Measurements from ENCODE around the gene PRRT1B. TPM values are rescaled to one million over a fixed set of nuclear protein-coding genes. Genes with fewer than 3 reads are reported as not detected.

The PRRT1B gene
- total RNA-seq, 1 experiment from 2014 or later: 1.2 TPM

- TF ChIP-seq GABPB1 (CRISPR knock-in tag; IDR thresholded peaks at IDR 0.05) (no peak), ZNF317 (CRISPR knock-in tag; IDR thresholded peaks at IDR 0.05; ENCODE audit: borderline replicate concordance, low read depth) (no peak), OVOL2 (CRISPR knock-in tag; IDR thresholded peaks at IDR 0.05; ENCODE audit: borderline replicate concordance) (no peak), ZNF416 (CRISPR knock-in tag; IDR thresholded peaks at IDR 0.05) (no peak)
- TF ChIP-seq, protein P1, sequence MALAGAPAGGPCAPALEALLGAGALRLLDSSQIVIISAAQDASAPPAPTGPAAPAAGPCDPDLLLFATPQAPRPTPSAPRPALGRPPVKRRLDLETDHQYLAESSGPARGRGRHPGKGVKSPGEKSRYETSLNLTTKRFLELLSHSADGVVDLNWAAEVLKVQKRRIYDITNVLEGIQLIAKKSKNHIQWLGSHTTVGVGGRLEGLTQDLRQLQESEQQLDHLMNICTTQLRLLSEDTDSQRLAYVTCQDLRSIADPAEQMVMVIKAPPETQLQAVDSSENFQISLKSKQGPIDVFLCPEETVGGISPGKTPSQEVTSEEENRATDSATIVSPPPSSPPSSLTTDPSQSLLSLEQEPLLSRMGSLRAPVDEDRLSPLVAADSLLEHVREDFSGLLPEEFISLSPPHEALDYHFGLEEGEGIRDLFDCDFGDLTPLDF (CRISPR knock-in tag; IDR thresholded peaks at IDR 0.05): no peak
Measured at GRCh38 chr9:131495785-131496184, 49.5 kb upstream of the PRRT1B start (continued).

- ATAC-seq: no peak
- CTCF ChIA-PET: interaction anchor here (1.5 kb wide), 1 partner anchor 147 kb away, joined by 4 read pairs; no protein-coding TSS in a partner anchor
- H3K4me1 Mint-ChIP-seq: 0 out of 2 replicates have a peak, but pooled peaks cover 5% of the 10 kb centered on the region
- no peaks in the 10 kb centered on the region for H3K9me3 Mint-ChIP-seq
- no peak for DNase-seq (ENCODE audit: low spot score)
- peaks cover 73% of the 10 kb centered on the region for H3K36me3 Mint-ChIP-seq
- H3K4me3 Mint-ChIP-seq: no peak overlapping the region
- H3K27me3 Mint-ChIP-seq (ENCODE audit: low read depth): no peaks in the 10 kb centered on the region
- no peak overlapping the region for H3K27ac Mint-ChIP-seq
- POLR2A ChIA-PET: no interaction called here
- TF ChIP-seq, protein P2, sequence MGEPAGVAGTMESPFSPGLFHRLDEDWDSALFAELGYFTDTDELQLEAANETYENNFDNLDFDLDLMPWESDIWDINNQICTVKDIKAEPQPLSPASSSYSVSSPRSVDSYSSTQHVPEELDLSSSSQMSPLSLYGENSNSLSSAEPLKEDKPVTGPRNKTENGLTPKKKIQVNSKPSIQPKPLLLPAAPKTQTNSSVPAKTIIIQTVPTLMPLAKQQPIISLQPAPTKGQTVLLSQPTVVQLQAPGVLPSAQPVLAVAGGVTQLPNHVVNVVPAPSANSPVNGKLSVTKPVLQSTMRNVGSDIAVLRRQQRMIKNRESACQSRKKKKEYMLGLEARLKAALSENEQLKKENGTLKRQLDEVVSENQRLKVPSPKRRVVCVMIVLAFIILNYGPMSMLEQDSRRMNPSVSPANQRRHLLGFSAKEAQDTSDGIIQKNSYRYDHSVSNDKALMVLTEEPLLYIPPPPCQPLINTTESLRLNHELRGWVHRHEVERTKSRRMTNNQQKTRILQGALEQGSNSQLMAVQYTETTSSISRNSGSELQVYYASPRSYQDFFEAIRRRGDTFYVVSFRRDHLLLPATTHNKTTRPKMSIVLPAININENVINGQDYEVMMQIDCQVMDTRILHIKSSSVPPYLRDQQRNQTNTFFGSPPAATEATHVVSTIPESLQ (CRISPR knock-in tag; IDR thresholded peaks at IDR 0.05): no peak
- TF ChIP-seq E2F4 (CRISPR knock-in tag; IDR thresholded peaks at IDR 0.05; ENCODE audit: borderline replicate concordance, low read depth) (no peak), NFATC4 (CRISPR knock-in tag; IDR thresholded peaks at IDR 0.05) (no peak)
Measured at GRCh38 chr9:131496844-131497405, 48.4 kb upstream of the PRRT1B start.

- Mint-ChIP-seq H3K4me1 (peaks cover 16% of the 10 kb centered on the region), H3K27ac (peak overlapping the region; percentile 60)
- CTCF ChIA-PET: interaction anchor here (0.6 kb wide), 1 partner anchor 221 kb away, joined by 3 read pairs; no protein-coding TSS in a partner anchor
- no peak for TF ChIP-seq RORB (CRISPR knock-in tag; IDR thresholded peaks at IDR 0.05)
- TF ChIP-seq, protein P3, sequence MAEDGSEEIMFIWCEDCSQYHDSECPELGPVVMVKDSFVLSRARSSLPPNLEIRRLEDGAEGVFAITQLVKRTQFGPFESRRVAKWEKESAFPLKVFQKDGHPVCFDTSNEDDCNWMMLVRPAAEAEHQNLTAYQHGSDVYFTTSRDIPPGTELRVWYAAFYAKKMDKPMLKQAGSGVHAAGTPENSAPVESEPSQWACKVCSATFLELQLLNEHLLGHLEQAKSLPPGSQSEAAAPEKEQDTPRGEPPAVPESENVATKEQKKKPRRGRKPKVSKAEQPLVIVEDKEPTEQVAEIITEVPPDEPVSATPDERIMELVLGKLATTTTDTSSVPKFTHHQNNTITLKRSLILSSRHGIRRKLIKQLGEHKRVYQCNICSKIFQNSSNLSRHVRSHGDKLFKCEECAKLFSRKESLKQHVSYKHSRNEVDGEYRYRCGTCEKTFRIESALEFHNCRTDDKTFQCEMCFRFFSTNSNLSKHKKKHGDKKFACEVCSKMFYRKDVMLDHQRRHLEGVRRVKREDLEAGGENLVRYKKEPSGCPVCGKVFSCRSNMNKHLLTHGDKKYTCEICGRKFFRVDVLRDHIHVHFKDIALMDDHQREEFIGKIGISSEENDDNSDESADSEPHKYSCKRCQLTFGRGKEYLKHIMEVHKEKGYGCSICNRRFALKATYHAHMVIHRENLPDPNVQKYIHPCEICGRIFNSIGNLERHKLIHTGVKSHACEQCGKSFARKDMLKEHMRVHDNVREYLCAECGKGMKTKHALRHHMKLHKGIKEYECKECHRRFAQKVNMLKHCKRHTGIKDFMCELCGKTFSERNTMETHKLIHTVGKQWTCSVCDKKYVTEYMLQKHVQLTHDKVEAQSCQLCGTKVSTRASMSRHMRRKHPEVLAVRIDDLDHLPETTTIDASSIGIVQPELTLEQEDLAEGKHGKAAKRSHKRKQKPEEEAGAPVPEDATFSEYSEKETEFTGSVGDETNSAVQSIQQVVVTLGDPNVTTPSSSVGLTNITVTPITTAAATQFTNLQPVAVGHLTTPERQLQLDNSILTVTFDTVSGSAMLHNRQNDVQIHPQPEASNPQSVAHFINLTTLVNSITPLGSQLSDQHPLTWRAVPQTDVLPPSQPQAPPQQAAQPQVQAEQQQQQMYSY (CRISPR knock-in tag; IDR thresholded peaks at IDR 0.05): no peak
- no peak for TF ChIP-seq HMGXB4 (CRISPR knock-in tag; IDR thresholded peaks at IDR 0.05)
- no peak for TF ChIP-seq MXD4 (CRISPR knock-in tag; IDR thresholded peaks at IDR 0.05; ENCODE audit: borderline replicate concordance)
- no peak for TF ChIP-seq MAX (CRISPR knock-in tag; IDR thresholded peaks at IDR 0.05)
- no peak for TF ChIP-seq ZMAT4 (CRISPR knock-in tag; IDR thresholded peaks at IDR 0.05)
- no peak for TF ChIP-seq CREB1 (CRISPR knock-in tag; IDR thresholded peaks at IDR 0.05)
- TF ChIP-seq ZBTB21 (CRISPR knock-in tag; IDR thresholded peaks at IDR 0.05; ENCODE audit: borderline replicate concordance): no peak
- TF ChIP-seq, protein P2 (CRISPR knock-in tag; IDR thresholded peaks at IDR 0.05): no peak
- TF ChIP-seq ETV6 (CRISPR knock-in tag; IDR thresholded peaks at IDR 0.05): no peak
Measured at GRCh38 chr9:131499254-131499767, 46.0 kb upstream of the PRRT1B start.

More at GRCh38 chr9:131499254-131499767, 46.0 kb upstream of the PRRT1B start:
- no peak for ATAC-seq
- no peak for DNase-seq (ENCODE audit: low spot score)
- Mint-ChIP-seq H3K27me3 (ENCODE audit: low read depth) (peaks cover 8% of the 10 kb centered on the region), H3K36me3 (peaks cover 49% of the 10 kb centered on the region), H3K4me3 (no peak overlapping the region), H3K9me3 (no peaks in the 10 kb centered on the region)
- POLR2A ChIA-PET: interaction anchor here (0.6 to 0.8 kb wide), 2 partner anchors 41 to 449 kb away, joined by 3 read pairs; no protein-coding TSS in a partner anchor
